Right lung (tissue), 5 donors: ENCODE data around the gene PRDM7. TPM values are rescaled to one million over a fixed set of nuclear protein-coding genes. Genes with fewer than 3 reads are reported as not detected.
A peak's percentile ranks its signal among the peaks of the same experiment; 100 is the strongest.

Experiments
- DNase-seq, 2 donors: peaks; one replicate each; pipeline ENCODE4 v3.0.0-alpha.2; 2013
- polyA plus RNA-seq, 5 donors: library from polyadenylated mRNA; unstranded; fragments of 120-200 nt; gene quantifications; one replicate each; pipeline versions ENCODE4 v1.2.1 to v1.2.3, GENCODE V29; 2013; ENCODE audit warnings: inconsistent platforms in 1 of 5, low replicate concordance in 1 of 5; ENCODE audit not compliant: insufficient read length in 5 of 5, insufficient read depth in 1 of 5

PRDM7 gene
- polyA plus RNA-seq, 5 donors = 0.14 to 0.84 (median 0.33) TPM

DNA sequence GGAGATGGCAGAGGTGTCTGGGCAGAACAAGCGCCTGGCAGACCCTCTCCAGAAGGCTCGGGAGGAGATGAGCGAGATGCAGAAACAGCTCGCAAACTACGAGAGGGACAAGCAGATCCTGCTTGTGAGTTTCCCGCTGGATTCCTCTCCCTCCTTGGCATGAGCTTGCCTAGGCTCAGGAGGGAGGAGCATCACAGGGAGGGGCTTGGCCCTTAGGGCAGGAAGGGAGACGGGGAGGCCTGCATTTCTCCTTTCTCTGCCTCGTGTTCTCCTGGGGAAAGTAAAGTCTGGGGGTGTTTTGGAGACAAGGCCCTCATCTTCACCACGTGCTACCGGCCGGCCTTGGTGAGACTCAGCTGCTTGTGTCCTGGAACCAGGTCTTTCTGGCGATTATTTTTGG lies 39.9 kb downstream of the PRDM7 start:
- DNase-seq = no peak

DNA sequence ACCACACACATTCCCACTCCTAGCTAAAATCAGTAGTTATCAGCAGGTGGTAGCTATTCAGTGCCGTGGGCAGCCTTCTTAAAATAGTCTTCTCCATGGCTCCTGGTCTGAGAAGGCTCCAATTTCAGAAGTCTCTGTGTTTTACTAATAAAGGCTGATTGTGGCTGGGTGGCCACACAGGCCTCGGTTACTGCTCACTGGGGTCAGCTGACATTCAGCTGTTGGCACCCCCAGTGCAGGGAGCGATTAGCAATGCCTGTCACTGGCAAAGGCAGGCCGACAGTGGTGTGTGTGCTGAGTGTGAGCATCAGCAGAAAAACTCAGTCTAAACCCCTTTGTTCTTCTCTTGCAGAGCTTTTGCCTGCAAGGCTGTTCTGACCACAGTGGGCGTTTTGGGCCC lies 41.2 kb downstream of the PRDM7 start:
- DNase-seq = no peak

DNA sequence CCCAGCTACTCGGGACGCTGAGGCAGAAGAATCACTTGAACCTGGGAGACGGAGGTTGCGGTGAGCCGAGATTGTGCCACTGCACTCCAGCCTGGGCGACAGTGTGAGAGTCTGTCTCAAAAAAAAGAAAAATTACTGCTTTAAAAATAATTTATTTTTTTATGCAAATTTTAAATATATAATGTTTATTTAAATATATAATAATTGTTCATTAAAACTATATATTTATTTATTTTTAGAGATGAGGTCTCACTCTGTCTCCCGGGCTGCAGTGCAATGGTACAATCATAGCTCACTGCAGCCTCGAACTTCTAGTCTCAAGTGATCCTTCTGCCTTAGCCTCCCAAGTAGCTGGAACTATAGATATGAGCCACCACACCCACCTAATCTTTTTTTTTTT lies 42.6 kb downstream of the PRDM7 start:
- DNase-seq = no peak

DNA sequence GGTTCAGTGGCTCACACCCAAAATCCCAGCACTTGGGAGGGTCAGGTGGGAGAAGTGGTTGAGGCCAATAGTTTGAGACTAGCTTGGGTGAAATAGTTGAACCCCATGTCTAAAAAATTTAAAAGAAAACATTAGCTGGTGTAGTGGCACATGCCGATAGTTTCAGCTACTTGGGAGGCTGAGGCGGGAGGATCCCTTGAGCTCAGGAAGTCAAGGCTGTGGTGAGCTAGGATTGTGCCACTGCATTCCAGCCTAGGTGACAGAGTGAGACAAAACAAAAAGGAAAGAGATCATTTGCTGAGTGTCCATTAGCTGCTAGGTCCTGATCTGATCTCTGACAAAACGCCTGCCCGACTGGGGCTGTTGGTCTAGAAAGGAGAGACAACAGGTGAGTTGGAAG lies 43.7 kb downstream of the PRDM7 start:
- no peak for DNase-seq

DNA sequence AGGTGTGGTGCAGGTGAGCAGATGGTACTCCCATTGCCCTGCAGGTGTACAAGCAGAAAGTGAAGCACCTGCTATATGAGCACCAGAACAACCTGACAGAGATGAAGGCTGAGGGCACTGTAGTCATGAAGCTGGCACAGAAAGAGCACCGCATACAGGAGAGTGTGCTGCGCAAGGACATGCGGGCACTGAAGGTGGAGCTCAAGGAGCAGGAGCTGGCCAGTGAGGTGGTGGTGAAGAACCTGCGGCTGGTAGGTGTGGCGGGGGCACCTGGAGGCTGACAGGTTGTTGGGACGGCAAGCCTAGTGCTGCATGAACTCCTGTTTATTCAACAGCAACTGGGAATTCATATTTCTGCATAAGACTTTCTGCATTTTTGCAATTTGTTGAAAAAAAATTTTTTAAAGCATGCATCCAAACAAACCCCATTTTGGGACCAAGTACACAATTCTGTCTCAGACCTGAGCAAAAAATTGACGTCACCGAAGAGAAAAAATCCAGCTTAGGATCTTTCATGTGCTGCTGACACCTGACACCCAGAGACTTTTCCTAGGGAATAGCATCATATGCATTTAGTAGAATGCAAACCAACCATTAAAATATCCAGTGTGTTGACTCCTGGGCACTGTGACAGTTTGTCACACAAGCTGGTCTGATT lies 44.3 kb downstream of the PRDM7 start:
- DNase-seq = no peak

DNA sequence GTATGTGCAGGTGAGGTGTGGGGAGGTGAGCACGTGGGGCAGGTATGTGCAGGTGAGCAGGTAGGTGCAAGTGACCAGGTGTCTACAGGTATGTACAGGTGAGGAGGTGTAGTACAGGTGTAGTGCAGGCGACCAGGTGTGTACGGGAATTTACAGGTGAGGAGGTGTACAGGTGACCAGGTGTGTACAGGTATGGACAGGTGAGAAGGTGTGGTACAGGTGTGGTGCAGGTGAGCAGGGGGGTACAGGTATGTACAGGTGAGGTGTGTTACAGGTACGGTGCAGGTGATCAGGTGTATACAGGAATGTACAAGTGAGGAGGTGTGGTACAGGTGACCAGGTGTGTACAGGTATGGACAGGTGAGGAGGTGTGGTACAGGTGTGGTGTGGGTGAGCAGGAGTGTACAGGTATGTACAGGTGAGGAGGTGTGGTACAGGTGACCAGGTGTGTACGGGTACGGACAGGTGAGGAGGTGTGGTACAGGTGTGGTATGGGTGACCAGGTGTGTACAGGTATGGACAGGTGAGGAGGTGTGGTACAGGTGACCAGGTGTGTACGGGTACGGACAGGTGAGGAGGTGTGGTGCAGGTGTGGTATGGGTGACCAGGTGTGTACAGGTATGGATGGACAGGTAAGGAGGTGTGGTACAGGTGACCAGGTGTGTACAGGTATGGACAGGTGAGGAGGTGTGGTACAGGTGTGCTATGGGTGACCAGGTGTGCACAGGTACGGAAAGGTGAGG lies 45.0 kb downstream of the PRDM7 start:
- DNase-seq = no peak

DNA sequence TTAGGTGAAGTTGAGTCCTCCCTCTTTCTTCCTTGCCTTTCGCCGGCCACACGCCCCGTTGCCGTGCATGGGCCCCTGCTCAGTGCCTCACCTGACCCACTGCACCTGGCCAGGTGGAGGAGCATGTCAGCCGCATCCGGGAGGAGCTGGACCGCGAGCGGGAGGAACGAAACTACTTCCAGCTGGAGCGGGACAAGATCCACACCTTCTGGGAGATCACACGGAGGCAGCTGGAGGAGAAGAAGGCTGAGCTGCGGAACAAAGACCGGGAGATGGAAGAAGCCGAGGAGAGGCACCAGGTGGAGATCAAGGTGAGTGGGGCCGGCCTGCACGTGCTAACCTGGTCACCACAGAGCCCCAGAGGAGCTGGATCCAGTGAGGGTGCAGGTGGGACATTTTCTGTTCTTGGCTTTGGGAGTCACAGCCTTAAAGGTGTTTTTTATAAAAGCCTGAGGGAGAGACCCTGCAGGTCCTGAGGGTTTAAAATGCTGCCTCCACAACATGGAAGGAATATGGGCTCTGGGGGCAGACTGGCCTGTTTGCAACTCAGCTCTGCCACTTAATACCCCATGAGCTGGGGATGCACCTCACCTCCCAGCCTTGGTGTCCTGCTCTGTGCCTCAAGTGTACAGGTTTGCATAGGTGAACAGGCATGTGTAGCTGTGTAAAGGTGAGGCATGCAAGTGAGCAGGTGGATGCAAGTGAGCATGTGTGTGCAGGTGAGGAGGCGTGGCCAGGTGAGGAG lies 45.8 kb downstream of the PRDM7 start:
- DNase-seq = no peak

DNA sequence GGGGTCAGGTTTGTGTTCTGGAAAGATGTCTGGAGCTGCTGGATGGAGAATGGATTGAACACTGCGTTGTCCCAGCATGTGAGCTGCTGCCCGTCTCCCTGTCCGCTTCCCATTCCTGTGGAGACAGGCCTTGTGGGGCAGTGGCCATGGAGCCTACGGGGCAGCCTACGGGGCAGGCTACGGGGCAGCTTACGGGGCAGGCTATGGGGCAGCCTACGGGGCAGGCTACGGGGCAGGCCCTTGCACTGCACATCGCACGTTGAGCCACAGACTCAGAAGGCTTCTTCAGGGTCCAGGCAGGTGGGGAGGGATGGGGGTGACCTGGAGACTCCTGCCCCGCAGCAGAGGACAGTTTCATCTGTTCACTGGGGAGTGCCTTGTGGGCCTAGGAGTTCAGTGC lies 48.1 kb downstream of the PRDM7 start:
- no peak for DNase-seq

DNA sequence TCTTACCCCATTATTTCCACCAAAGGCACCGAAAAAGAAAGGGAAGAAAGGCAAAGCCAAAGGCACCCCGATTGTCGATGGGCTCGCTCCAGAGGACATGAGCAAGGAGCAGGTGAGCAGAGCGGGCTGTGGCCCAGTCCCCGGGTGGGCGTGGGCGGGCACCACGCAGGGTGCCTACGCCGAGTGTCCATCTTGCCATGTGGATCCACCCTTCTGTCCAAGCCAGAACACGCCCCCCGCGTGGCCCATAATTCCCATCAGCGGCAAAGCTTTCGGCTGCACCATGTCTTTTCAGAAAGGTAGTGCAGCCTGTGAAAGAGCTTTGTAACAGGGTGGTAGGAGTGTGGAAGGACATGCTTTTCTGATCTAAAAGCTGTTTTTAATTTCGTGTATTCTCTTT lies 49.5 kb downstream of the PRDM7 start:
- no peak for DNase-seq

DNA sequence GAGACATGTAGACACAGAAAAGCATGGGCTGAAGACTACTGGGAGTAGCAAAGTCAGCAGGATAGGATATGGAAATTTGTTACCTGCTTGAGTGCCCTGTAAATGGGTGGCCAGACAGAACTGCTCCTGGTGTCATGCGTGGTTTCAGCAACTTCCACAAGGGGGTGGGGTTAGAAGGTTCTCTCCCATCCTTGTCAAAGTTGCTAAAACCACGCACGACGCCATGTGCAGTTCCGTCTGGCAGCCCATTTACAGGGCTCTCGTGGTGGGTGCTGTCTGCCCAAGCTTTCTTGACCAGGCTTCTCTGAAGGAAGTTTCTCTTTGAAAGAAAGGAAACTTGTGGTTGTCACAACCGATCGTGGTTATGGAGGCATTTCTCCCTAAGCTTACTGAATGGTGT lies 51.0 kb downstream of the PRDM7 start:
- DNase-seq = no peak

DNA sequence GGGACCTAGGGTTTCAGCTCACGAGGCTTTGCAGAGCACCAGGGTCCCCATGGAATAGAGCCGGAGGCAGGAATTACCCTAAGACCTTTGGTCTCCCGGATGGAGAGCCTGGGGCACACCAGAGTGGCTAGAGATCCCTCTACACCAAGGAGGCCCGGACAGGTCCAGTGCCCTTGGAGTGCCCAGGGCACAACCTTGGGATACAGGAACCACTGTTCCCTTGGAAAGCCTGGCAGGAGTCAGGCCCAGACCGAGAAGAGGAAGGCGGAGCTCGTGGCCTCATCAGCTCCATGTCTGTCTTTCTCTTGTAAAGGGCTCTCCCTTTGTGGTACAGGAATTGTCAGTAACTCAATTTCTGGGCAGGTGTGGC lies 54.1 kb downstream of the PRDM7 start:
- no peak for DNase-seq

DNA sequence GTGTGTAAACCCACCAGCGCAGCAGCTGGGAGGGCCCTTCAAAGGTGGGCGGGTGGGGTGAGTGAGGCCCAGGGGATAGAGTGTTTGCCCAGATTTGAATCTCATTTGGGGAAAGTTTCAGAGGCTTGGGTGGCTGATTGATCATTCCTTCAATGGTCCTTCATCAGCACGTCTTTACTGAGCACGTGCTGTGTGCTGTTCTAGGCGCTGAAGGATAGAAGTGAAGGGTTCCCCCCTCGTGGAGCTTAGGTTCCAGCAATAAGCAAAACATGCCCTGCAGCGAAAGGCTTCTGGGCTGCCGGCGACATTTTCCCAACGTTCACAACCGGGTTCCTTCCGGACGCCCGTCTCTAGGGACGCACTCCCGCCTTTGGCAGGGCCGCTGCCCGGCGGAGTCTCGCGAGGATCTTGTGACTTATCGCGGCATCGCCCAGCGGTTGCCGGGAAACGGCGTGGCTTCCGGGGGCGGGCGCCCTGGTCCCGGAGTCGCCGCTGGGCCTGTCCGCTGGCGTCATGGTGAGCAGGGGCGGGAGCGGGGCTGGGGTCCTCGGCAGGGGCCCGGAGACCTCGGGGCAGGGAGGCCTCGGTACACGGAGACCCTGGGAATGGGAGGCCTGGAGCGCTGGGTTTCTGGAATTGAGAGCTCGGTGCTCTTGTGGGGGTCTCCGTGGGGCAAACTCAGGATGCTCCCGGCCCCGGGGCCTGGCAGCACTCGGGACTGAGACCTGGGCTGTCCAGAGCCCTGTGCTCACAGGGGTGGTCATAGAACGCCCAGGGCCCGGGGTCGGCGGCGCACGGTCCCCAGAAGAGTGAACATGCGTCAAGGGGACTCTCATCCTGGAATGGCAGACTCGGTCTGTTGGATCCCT lies 54.7 kb downstream of the PRDM7 start:
- DNase-seq = peak; percentile 90 to 92

DNA sequence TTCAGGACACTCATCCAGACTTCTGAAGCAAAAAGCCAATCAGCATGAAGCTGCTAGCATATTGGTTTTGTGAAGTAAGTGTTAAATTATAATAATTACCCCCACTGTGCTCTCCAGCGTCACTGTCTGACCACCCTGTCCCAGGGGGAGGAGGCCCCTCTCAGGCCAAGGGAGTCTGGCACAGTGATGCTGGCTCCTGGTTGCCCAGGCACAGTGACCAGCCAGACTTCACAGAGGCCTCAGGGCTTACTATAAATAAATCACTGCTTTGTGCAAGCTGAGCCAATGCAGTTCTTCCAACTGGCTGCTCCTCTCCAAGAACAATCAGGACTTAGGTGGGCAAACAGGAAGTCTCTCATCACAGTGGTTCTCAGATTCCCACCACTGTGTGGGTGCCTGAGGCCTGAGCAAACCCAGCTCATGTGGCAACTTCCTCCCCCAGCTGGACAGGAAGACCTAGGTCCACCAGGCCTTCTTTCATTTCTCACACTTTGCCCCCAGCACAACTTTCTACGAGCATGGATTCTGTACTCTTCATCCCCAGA lies 56.2 kb downstream of the PRDM7 start:
- no peak for DNase-seq

DNA sequence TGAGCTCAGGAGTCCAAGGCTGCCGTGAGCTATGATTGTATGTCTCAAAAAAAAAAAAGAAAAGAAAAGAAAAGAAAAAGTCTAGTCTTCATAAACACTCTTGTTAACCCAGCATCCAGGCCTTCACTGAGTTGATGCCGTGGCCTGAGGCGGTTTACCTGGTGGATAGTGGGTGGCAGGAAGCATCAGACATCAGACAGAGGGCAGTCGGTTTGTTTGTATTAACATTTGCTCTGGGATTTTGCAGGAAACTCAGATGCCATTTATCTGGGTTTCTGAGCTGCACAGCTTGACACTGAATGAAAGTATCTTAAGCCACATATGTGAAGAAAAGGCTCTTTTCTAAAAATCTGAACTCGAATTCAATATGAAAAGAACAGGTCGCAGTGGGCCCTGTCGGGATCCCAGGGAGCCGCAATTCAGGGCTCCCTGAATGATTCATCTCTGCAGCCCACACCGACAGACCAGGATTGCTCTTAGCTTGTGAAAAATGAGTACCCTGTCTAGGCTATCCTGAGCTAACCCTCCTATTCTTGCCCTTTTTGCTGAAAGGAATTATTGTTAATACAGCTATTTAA lies 56.8 kb downstream of the PRDM7 start:
- DNase-seq = no peak

DNA sequence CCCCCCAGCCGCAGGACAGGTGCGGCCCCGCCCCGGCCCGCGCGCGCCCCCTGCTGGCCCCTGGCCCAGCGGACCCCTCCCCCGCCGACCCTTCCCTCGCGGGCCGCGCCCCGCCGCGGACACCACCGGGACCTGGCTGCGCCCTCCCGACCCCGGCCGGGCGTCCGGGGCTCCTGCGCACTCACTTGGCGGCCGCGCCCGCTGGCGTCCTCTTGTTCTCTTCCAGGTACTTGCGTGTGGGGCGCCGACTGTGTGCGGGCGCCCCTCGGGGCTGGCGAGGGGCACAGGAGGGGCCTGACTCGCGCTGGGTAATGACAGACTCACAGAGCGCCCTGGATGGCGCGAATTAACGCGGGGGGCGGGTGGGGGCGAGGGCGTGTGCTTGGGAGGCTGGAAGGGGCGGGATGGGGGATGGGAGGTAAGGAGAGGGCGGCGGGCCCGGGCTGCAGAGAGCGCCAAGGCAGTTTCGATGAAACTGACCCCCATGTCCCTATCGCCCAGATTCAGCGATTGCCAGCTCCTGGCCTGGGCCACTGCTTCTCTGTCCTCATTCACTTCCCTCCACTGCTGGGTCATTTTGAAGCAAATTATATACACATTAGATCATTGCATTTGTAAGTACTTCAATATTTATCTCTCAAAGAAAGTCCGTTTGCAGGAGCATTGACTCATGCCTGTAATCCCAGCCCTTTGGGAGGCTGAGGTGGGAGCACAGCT lies 57.4 kb downstream of the PRDM7 start:
- no peak for DNase-seq

DNA sequence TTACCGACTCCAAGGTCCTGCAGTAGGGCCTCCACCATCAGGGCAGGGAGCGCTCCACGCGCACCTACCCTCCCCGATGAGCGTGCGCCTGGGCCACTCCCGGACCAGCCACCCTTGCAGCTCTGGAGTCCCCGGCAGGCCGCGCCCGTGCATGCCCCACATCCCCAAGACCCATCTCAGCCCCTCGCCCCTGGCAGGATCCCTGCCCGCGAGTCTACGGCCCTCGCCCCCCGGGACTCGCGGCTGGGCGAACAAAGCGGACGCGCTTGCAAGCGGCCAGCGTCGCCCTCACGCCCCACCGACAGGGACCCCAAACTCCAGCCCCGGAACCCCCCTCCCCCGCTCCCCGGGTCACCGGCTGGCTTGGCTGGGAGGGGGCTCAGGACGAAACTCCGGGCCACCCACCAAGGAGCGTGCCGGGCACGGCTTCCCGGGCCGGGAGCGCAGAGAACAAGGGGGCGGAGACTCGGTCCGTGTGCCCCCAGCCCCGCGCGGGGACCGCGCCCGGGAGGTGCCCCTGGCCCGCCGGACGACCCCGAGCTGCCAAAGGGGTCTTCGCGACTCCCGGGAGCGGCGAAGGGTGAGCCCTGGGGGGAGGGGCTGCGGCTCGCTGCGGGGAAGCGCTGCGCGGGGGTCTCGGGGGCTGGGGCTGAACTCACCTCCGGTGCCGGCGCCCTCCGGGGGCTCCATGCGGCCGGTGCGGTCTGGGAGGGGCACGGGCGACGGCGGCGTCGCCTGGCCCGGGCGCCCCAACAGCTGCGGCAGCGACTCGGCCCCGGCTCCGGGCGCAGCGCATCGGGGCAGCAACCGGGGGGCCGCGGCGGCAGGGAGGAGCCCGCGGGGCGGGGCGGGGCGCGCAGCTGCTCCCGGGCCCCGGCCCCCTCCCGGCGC lies 58.2 kb downstream of the PRDM7 start, which contains the start of gene DBNDD1:
DBNDD1 (minus strand) TSS at position 805 of the 891 bp plus-strand sequence; CDS start at position 690, 115 bp downstream.
- no peak for DNase-seq

DNA sequence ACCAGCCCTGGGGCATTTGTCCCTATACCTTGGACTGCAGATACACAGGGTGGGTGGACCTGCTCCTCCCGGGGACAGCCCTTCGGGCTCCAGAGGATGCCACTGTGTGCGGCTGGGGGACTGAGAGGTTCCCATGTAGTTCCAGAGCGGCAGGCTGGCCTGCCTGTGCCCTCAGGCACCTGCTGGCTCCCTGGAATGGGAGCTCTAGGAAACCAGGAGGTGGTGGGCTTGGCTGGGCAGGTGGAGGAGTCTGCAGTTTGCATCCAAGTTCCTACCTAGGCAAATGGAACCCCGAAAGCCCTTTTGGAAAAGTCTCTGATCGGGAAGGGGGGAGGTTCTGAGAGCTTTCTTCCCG lies 58.9 kb downstream of the PRDM7 start:
- no peak for DNase-seq

DNA sequence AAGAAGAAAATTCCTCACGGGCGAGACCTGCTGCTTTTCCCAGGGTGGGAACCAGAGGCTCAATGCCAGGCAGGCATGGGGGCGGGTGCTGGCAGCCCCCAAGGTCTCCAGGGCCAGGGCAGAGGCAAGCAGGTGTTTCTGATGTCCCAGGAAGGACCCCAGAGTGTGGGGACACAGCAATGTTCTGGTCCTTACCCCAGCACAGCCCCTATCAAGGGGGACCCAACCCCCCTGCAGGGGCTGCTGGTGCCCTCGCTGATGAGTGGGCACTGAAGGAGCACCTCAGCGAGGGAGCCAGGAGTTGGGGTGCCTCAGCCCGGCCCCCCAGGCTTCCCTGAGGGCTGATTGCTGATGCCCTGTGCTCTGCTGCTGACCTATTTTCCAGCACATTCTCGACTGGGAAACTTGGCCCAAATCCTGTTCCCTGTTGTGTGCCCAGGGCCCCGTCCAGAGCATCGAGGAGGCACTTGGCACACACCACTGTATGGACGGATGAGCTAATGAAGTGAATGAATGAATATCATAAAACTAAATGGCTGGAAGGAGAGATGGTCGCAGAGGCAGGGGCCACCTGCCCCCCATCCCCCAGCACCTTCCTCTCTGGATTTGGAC lies 60.7 kb downstream of the PRDM7 start:
- no peak for DNase-seq
